ENCODE results near the gene RSPH9.

Gene RSPH9

GRCh38 chr6:43717389-43717788, 72.6 kb downstream of the RSPH9 start:
- H3K27me3 ChIP-seq (ENCODE audit: control insufficient read depth, low read length), result peaks cover 4% of the 10 kb centered on the region; the same call in 1 of the 2 replicates
- no peaks in the 10 kb centered on the region for H3K9me3 ChIP-seq (ENCODE audit: control insufficient read depth, insufficient read depth, low read length)
- TF ChIP-seq CTCF (IDR thresholded peaks at IDR 0.05; ENCODE audit: low read depth, low read length, poor library complexity, severe bottlenecking) (no peak), EZH2phosphoT487 (IDR thresholded peaks at IDR 0.05; ENCODE audit: borderline replicate concordance, low read length) (no peak)
- H3K4me2 ChIP-seq (ENCODE audit: low read length), result no peak overlapping the region
- H3K4me3 ChIP-seq (ENCODE audit: low read length), result no peak overlapping the region
- no peak overlapping the region for H3K27ac ChIP-seq (ENCODE audit: low read depth, low read length)
- no peaks in the 10 kb centered on the region for H3K36me3 ChIP-seq (ENCODE audit: control insufficient read depth, low read length)
- no peaks in the 10 kb centered on the region for H4K20me1 ChIP-seq (ENCODE audit: control insufficient read depth, insufficient read depth, low read depth, low read length)
- H3K4me1 ChIP-seq (ENCODE audit: control insufficient read depth, low read length), result peaks cover 35% of the 10 kb centered on the region
- peaks cover 14% of the 10 kb centered on the region for H3F3A ChIP-seq (ENCODE audit: control insufficient read depth, insufficient read depth)
- no peaks in the 10 kb centered on the region for H3K79me2 ChIP-seq (ENCODE audit: control insufficient read depth, low read length)
- no peaks in the 10 kb centered on the region for H3K9me2 ChIP-seq (replicated peaks; ENCODE audit: control insufficient read depth, low read length)

GRCh38 chr6:43717822-43718221, 73.0 kb downstream of the RSPH9 start:
- Histone ChIP-seq H3K4me3 (ENCODE audit: low read length) (no peak overlapping the region), H3K36me3 (ENCODE audit: control insufficient read depth, low read length) (no peaks in the 10 kb centered on the region), H3K27me3 (ENCODE audit: control insufficient read depth, low read length) (peaks cover 4% of the 10 kb centered on the region; the same call in 1 of the 2 replicates), H3F3A (ENCODE audit: control insufficient read depth, insufficient read depth) (peaks cover 14% of the 10 kb centered on the region), H3K9me2 (replicated peaks; ENCODE audit: control insufficient read depth, low read length) (no peaks in the 10 kb centered on the region), H3K4me1 (ENCODE audit: control insufficient read depth, low read length) (peaks cover 32% of the 10 kb centered on the region), H4K20me1 (ENCODE audit: control insufficient read depth, insufficient read depth, low read depth, low read length) (no peaks in the 10 kb centered on the region), H3K9me3 (ENCODE audit: control insufficient read depth, insufficient read depth, low read length) (no peaks in the 10 kb centered on the region), H3K79me2 (ENCODE audit: control insufficient read depth, low read length) (no peaks in the 10 kb centered on the region), H3K4me2 (ENCODE audit: low read length) (no peak overlapping the region), H3K27ac (ENCODE audit: low read depth, low read length) (no peak overlapping the region)
- no peak for TF ChIP-seq CTCF (IDR thresholded peaks at IDR 0.05; ENCODE audit: low read depth, low read length, poor library complexity, severe bottlenecking)
- TF ChIP-seq EZH2phosphoT487 (IDR thresholded peaks at IDR 0.05; ENCODE audit: borderline replicate concordance, low read length), result no peak

- TF ChIP-seq EZH2phosphoT487 (IDR thresholded peaks at IDR 0.05; ENCODE audit: borderline replicate concordance, low read length) (no peak), CTCF (IDR thresholded peaks at IDR 0.05; ENCODE audit: low read depth, low read length, poor library complexity, severe bottlenecking) (no peak)
- H3K79me2 ChIP-seq (ENCODE audit: control insufficient read depth, low read length), result no peaks in the 10 kb centered on the region
- H4K20me1 ChIP-seq (ENCODE audit: control insufficient read depth, insufficient read depth, low read depth, low read length), result no peaks in the 10 kb centered on the region
- H3K36me3 ChIP-seq (ENCODE audit: control insufficient read depth, low read length), result no peaks in the 10 kb centered on the region
- peaks cover 4% of the 10 kb centered on the region; the same call in 1 of the 2 replicates for H3K27me3 ChIP-seq (ENCODE audit: control insufficient read depth, low read length)
- no peak overlapping the region for H3K4me2 ChIP-seq (ENCODE audit: low read length)
- no peak overlapping the region for H3K27ac ChIP-seq (ENCODE audit: low read depth, low read length)
- no peaks in the 10 kb centered on the region for H3K9me3 ChIP-seq (ENCODE audit: control insufficient read depth, insufficient read depth, low read length)
- H3F3A ChIP-seq (ENCODE audit: control insufficient read depth, insufficient read depth), result peaks cover 13% of the 10 kb centered on the region
- no peak overlapping the region for H3K4me3 ChIP-seq (ENCODE audit: low read length)
- peaks cover 29% of the 10 kb centered on the region for H3K4me1 ChIP-seq (ENCODE audit: control insufficient read depth, low read length)
- no peaks in the 10 kb centered on the region for H3K9me2 ChIP-seq (replicated peaks; ENCODE audit: control insufficient read depth, low read length)
Observed at GRCh38 chr6:43718387-43719105, 73.7 kb downstream of the RSPH9 start.

Data from DOHH2 (cell line).